Tibial nerve (tissue), 3 donors: ENCODE data around the gene RUNX2.

Experiments used
- CTCF ChIP-seq, 5 experiments: fragments of 200-600 bp in 3 of 5; fragments of 450-650 bp in 2 of 5; sonication (generic) in 3 of 5; IDR thresholded peaks; one replicate each; pipeline ENCODE4 v1.5.1; 2016 to 2019; ENCODE audit warnings: antibody characterized with exemption in 5 of 5, mild to moderate bottlenecking in 3 of 5, moderate library complexity in 2 of 5
- POLR2A ChIP-seq, 2 donors: fragments of 450-650 bp; IDR thresholded peaks; one replicate each; pipeline ENCODE4 v1.6.1; 2017; ENCODE audit warnings: antibody characterized with exemption in 2 of 2, mild to moderate bottlenecking in 2 of 2, moderate library complexity in 2 of 2

GRCh38 chr6:45320349-45320748 is 7.8 kb upstream of the RUNX2 start:
- TF ChIP-seq CTCF (IDR thresholded peaks at IDR 0.05) = no peak
- TF ChIP-seq POLR2A (IDR thresholded peaks at IDR 0.05) = no peak
